Measurements from ENCODE around the gene ZNF385B.

DNA sequence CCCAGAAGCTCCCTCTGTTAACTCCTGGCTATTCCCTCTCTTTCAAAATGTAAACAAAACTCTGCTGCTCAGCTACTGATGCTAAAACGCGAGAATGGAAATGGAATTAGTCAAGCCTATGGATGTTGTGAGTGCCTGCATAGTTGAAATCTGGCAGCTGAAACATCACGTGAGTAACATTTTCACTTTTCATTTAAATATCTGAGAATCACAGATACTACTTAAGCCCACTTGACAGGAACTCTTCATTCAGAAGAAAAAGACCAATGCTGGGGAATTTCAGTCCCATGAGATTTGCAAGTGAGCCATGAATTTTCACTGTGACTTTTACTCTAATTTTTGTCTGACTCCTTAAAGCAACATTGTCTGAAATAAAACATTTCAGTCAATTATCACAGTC lies 381.5 kb downstream of the ZNF385B start:
- TF ChIP-seq, protein P1, sequence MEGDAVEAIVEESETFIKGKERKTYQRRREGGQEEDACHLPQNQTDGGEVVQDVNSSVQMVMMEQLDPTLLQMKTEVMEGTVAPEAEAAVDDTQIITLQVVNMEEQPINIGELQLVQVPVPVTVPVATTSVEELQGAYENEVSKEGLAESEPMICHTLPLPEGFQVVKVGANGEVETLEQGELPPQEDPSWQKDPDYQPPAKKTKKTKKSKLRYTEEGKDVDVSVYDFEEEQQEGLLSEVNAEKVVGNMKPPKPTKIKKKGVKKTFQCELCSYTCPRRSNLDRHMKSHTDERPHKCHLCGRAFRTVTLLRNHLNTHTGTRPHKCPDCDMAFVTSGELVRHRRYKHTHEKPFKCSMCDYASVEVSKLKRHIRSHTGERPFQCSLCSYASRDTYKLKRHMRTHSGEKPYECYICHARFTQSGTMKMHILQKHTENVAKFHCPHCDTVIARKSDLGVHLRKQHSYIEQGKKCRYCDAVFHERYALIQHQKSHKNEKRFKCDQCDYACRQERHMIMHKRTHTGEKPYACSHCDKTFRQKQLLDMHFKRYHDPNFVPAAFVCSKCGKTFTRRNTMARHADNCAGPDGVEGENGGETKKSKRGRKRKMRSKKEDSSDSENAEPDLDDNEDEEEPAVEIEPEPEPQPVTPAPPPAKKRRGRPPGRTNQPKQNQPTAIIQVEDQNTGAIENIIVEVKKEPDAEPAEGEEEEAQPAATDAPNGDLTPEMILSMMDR (IDR thresholded peaks at IDR 0.05) = no peak
- TF ChIP-seq POLR2AphosphoS5 (IDR thresholded peaks at IDR 0.05; ENCODE audit: low read depth, low read length) = no peak

Measured in Panc1 (cell line).